Activated effector memory CD4-positive, alpha-beta T cell treated with Interleukin-2 at 50 U/mL for 16 hours (primary cell): ENCODE data around the gene PGM5.

Experiments used
- DNase-seq: peaks from one replicate; pipeline ENCODE4 v3.0.0-alpha.2; 2020

The PGM5 gene

DNA sequence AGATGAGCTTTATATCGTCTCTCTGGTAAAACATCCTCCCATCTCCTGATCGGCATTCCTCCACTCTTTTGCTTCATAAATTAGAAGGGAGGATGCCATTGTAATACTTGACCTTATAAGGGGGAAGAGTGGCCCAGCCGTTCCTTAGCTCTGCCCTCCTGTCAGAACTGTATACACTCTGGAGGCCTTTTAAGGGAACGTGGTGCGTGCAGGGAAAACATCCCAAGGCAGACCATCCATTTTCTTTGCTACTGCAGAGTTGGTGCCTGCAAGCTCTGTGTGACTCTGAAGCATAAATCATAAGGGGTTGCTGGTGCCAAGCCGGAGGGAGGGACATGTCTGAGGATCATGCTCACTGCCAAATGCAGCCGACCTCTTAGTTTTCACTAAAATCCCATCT, 90.4 kb downstream of the PGM5 start:
- no peak for DNase-seq

DNA sequence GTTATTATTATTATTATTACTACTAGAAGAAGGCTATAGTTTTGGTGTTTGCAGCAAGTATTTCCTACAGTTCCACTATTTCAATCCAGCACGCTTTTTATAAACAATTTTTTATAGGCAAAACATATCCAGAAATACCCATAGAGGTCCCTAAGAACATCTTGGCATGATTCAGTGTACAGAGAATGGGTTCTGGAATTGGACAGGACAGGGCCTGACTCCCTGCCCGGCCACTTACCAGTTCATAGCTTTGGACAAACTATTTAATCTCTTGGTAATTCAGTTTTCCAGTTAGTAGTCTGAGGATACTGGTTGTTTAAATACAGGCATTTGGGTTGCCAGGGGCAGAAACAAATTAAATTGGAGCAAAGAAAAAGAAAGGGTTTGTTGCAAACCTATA, 91.2 kb downstream of the PGM5 start:
- no peak for DNase-seq

DNA sequence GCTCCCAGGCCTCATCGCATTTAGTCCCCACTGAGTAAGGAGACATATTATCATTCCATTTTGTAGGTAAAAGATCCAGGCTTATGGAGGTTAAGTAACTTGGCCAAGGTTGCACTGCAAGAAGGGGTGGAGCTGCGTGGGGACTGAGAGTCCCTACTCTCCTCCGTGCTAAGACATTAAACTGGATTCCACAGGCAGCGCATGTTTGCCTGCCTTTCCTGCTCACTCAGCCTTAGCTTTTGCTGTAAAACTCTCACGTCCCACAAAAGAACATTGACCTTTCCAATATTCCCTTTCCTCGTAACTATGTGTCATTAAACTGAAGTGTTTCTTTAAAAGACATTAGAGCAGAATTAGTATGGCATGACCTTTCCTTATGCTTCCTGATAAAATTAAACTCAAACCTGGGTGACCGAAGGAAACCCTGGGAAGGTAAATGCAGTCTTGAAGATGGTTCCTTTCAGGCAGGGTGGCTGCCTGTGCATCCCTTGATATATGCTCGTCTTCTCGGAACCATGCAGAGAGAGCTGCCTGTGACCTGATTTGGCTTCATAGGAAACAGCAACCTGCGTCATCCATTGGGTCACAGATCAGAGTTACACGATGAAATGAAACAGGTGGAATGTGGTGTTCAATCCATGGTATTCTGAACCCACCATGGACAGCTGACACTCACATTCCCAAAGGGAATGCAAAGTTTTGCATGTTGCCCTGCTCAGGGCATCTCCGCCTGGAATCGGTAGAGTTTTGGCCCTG, 98.3 kb downstream of the PGM5 start:
- no peak for DNase-seq

DNA sequence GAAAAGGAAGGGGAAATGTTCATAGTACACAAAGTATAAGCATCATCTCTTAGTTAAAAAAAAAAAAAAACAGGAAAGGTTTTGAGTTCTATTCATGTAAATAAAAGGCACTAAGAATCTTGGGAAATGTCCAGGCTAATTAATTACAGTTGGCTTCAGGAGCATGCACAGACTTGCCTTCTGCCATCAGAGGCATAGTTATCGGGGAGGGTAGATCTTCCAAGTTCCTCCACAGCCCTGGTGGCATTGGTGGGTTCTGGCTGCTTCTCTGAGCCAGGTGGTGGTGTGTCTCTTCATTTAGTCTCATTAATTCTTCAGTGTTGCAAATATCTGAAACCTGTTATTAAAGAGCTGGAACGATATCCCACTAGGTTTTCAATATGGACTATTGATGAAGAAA, 99.0 kb downstream of the PGM5 start:
- no peak for DNase-seq

DNA sequence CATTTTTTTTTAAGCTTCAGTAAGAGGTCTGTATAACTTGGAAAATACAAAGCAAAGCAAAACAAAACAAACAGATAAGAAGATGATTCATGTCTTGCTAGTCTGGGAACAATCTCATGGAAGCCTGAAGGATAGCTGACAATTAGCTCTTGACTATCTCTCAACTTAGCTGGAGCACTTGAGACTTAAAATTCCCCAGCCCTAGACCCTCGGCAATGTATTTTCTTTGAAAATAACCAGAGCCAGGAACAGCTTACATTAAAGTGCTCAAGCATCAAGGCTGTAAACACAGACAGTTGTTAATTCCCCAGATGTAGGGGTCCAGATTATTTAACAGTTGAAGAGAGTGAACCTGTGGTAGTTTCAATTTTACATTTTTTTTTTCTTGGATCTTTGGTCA, 101.4 kb downstream of the PGM5 start:
- DNase-seq, result no peak

DNA sequence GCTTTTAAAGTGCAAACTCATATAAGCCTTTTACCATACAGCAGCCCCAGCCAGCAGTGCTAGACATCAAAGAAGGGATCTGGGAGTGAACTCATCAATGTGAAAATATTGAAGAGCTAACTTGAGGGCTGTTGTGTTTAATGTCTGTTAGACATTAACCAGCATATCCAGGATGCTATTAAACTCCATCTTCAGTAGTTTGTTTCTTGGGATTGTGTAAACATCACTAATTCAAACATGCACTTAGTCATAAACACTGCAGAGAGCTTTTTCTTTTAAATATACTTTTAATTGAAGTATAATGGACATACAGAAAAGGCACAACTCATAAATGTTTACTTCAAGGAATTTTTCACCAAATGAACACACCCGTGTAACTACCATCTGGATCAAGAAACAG, 102.5 kb downstream of the PGM5 start:
- DNase-seq, result no peak

DNA sequence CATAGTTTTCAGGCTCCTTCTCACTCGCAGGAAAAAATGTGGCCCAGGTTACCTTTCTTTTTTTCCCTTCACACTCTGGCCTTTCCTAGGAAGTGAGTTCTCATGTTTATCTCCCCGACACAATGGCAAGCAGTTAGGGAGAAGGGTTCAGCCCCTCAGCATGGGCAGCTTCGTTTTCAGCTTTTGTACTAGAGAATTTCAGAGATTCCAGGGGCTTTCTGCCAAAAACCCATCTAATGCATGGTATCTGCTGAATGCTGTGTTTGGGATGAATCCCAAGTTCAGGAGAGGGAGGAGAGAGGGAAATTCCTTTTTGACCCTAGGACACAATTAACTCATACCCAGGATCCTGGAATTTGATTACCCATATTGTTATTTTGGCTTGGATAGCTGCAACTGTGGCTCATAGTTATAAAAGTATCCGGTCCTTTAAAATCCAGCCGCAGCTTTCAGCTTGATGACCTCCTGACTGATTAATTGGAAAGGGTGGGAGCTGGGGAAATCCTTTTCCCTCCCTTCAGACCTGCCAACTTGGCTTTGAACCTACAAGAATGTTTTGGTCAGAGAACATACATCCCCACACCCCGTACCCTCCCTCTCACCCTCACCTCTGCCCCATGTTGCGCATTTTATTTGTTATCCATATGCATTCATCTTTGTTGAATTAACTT, 105.8 kb downstream of the PGM5 start:
- DNase-seq, result no peak

DNA sequence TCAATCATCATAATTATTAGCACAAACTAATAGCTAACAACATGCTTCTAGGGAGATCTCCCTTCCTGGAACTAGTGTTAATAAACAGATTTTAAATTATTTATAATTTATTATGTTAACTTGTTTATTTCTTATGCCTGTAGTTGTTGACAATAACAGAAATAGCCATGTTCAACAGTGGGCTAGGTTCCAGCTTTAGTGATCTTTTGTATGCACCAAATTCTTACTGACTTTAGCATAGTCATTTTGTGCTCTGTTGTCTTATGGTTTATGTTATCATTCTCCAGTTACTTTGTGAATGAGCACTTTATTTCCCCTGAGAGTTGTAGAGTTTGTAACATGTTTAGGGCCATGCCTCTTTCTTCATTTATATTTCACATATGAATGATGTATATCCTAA, 113.7 kb downstream of the PGM5 start:
- DNase-seq, result no peak

DNA sequence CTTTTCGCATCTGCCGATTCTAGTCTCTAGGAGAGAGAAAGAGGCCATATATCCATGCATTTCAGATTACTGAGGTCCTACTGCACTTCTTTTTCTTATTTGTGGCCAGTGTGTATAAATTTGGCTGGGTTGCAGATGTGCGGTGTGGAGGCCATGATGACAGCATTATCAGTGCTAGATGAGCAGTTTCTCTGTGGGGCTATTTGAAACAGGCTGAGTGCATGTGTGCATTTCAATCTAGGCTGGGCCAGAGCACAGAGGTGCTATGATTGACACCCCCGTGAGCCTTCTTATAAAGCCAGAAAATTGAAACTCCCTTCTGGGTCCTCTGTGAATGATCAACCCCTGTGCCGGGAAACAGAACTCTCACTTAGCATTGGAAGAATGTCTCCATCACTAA, 114.2 kb downstream of the PGM5 start:
- no peak for DNase-seq

DNA sequence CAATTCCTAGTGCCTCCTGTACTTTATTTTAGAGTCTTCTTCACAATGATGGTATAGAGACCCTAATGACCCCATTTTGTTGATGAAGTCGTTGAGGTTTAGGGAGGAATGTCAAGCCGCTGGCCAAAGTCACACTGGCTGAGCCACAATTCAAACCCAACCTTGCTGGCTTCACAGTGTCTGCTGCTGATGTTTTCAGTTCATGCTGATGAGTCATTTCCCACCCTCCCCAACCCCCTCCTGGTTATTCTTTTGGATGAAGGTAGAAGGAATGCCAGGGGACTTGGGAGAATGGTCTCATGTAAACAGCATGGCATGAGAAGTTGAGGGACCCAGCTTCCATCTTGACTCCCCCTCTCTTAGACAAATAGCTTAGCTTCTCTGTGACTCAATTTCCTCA, 115.7 kb downstream of the PGM5 start:
- no peak for DNase-seq

DNA sequence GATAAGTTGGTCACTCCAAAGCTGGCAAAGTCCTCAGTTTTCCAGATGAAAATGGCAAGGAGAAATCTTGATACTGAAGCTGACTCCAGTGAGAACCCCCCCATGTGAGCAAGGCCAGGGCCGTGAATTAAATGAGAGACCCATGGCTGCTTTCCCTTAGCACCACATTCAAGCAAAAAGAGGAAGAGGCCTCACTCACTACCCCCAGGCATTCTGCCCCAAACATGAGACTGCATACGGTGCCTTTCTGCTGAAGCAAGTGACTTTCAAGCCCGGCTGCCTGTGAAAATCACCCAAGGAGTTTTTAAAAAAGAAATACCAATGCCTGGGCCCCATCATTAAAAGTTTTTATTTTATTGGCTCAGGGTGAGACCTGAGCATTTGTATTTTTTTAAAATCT, 117.4 kb downstream of the PGM5 start:
- DNase-seq, result no peak

DNA sequence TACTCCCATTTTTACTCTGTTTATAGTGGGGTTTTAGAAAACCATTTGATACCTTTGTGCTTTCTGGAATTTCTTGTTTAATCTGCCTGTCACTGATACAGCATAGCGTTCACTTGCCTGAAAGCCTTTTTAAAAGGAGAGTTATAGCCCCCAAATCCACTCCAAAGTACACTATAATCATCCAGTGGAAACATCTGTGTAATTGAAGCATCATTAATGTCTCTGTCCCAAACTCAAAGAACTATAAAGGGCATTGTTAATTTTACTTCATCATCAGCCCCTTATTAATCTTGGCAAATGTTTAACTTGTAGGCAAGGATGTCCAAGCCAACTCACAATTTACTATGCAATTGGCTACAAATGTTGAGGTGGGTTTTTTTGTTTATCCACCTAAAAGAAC, 120.0 kb downstream of the PGM5 start:
- DNase-seq, result no peak

DNA sequence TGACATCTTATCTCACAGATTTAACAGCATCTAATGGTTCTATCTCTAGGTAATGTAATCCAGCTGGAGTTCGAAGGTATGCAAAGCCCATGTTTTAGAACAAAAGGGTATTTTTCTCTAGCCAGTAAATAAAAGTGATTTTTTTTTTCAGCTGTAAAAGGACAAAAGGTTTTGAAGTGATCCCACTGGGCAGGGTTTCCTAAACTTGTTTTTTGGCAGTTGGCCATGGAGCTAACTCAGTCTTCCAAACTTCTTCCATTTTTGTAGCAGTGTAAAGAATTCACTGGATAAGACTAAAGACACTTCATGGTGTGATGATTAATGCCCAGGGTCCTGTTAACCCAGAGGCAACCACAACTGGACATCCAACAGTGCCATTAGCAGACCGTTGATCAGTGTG, 120.4 kb downstream of the PGM5 start:
- DNase-seq, result no peak

DNA sequence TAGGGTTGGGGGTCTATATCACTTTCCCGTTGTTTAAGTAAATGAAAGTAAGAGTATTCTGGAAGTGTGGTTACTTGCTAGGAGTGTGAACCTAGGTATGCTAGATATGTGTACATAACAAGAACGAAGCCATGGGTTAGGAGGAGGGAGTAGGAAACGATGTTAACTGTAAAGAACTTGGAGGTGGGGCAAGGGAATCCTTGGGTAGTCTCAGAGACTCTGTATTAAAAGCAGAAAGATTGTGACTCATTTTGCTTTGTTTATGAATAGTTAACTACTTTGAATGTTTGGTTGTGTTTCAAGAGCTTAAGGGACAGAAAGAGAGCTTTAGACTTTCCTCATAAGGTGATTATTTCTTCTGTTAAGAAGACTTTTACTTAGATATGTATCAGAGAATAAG, 124.4 kb downstream of the PGM5 start:
- no peak for DNase-seq

DNA sequence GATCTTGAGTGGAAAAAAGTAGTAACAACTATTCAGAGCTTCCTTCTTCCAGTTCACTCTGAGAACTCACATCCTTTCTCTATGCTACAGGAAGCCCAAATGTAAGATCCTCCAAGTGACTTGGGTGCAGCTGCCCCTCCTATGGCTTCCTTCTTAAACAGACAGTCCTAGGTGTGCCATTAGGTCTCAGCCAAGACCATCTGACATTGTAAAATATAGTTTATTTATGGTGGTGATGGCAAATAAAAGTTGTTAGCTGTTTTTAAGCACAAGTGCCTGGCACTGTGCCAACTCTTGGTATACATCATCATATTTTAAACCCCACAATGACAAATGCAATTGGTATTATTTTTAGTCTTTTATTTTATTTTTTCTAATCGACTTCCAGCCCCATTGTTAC, 126.1 kb downstream of the PGM5 start:
- DNase-seq, result no peak

DNA sequence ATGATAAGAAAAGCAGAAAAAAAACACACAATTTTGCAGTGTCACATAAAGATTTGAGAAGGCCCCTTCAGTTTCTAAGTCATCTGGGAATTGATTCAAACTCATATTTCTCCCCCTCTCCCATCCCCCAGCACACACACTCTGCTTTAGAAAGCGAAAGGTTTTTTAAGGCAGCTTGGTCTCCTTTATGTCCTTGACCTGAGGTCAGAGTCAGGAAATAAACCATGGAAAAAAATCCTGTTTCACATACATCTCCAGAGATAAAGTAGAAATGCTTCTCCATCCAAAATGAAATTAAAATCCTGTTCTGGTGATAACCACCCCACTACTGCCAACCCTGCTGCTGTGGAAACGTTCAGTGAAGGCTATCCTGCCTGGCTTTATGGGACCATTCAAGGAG, 131.7 kb downstream of the PGM5 start:
- DNase-seq, result no peak

DNA sequence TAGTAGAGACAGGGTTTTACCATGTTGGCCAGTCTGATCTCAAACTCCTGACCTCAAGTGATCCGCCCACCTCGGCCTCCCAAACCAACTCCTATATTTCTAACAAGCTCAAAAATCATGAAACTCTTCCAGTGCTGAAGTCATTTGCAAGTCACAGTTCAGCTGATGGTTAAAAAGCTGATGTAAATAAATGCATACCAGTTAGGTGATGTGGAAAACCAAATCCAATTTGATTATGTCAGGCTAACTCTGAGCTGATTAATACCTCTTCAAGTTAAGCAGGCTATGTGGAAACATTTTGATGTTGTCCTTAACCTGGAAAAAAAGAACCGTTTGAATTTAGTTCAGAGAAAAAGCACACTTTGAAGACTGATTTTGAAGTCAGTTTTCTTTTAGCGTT, 133.2 kb downstream of the PGM5 start:
- no peak for DNase-seq

DNA sequence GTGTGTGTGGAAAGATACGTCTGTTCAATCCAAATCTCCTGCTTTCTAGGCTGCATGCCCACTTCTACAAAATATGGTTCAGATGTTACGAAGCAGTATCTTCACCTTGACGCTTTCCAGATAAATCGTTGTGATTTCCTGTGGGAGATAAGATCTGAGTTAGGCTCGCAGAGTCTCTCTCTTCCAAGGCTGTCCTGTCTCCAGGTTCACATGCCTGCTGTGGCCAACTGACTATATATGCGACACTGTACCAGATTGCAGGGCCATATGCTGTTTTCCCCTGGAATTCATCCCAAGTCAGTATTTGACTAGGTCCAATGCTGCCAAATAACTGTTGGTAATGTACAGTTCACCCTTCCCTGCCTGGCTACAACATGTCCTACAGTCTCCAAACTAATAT, 136.4 kb downstream of the PGM5 start:
- no peak for DNase-seq

DNA sequence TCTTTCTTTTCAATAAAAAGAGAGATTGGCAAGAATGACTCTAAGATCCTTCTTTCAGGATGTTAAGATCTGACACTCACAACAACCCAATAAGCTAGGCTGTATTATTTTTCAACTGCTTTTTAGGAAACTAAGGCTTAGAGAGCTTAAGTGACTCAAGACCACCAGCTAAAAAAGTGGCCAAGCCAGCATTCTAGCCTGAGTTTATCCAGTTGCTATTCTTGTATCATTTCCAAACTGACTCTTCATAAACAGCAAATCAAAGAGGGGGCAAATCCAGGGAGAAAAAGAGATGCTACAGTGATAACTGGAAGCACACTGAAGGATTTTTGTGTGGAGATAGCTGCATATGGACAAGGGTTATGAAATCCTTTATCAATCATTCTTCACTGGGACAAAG, 137.1 kb downstream of the PGM5 start:
- DNase-seq, result no peak

DNA sequence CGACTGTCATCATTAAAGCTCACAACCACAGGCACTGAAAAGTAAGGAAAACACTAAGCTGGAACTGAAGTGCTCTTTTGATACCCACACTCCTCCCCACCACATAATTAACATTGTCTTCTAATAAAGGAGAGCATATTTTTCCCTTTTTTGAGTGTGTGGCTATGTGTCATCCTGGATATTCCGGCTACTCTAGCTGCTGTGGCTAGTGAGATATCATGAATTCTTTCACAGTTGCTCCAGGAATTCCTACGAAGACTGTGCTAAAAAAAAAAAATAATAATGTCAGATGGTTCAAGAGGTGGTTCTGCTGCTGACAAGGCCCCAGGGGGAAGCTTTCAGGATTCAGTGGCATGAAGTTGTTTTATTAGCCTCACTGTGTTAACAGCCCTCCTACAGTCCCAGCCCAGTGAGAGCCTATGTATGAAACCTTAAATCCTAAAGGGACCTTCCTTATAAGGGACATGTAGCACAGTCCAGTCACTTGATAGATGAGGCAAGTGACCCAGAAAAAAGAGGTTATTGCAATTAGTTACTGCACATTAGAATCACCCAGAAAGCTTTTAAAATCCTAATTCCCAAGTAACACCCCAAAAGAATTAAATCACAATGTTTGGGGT, 137.7 kb downstream of the PGM5 start:
- no peak for DNase-seq

DNA sequence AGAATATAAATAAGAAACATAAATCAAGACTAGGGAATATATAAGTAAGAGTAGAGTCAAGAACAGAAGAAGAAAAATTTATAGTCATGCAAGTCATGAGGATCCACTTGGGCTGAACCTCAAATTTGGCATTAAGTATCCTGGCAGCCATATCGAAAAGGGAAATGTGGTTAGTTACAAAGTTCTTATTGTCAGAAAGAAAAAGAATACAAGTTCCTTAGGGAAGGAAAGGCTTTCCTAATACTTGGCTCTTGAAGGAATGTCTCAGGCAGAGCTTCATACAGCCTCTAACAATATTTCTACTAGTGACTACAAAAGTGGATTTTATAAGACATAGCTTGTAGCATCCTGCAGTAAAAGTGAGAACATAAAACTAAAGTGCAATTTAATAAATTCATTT, 138.8 kb downstream of the PGM5 start:
- no peak for DNase-seq

DNA sequence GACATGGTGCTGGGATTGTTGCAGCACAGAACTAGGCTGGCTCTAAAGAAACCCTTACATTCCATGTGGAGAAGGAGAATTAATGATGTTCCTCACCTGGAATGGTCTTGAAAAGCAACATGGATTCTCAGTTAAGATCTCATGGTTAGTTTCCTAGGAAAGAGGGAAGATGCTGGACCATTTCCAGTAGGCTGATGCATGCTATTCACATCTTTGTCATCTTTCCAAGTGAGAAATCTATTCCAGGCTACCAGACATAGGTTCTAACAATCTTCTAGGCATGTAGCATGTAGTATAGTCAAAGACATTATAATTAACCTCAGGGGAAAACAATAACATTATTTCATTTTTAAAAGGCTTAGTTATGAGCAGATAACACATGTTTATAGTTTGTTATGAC, 139.9 kb downstream of the PGM5 start:
- no peak for DNase-seq

DNA sequence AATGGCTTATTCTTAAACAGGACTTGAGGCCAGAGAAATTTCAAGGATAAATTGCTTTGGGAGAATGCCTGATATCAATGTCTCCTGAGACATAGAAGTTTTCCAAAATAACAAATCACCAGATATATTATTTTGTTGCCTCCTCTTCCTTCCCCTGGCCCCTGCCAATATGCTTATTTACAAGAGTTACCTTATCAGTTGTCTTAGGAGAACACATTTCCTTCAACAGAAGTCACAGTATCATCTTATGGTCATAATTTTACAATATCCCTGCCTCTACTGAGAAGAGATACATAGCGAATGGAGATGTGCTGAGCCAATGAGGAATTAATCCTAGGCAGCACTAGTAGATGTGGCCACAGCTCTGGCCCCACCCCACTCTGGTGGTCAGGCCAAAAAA, 141.2 kb downstream of the PGM5 start:
- DNase-seq, result no peak

DNA sequence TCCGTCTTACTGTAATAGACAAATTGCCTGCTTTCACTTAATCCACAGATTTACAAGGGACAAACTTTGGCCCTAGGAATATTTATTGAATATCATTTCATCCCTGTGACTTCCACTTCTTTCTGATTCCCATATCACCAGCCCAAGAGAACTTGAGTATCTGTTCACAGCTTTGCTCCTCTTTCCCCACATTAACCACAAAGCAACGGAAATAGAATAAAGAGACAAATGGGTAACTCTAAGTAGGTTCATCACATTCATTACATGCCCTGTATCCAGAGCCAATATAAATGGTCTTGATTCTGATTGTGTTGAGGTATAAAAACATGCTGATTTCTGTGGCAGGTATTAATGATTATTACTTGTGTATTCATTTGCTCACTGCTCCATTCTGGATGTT, 142.4 kb downstream of the PGM5 start:
- DNase-seq, result no peak
